Right lobe of liver (tissue), 6 donors: ENCODE results near the gene OR2F2. TPM values are rescaled to one million over a fixed set of nuclear protein-coding genes. Genes with fewer than 3 reads are reported as not detected.

ENCODE experiments used
- ATAC-seq, 4 donors: fragments of 200-7000 bp; cut with Tn5 transposase; one replicate each; pipeline ENCODE4 v1.9.1; 2020; ENCODE audit warnings: mild to moderate bottlenecking in 4 of 4, moderate library complexity in 4 of 4
- DNase-seq, 3 donors: peaks; one replicate each; pipeline ENCODE4 v3.0.0-alpha.2; 2020
- H3K27ac ChIP-seq, 3 donors: fragments of 200-600 bp; one replicate each; pipeline ENCODE4 v1.8.0; 2022
- H3K27me3 ChIP-seq, 2 donors: fragments of 200-600 bp; one replicate each; pipeline ENCODE4 v1.8.0; 2022
- H3K36me3 ChIP-seq, 4 donors: fragments of 200-600 bp; sonication (generic) in 1 of 4; one replicate each; pipeline versions ENCODE4 v1.5.1 to v1.8.0; 2017 to 2022; ENCODE audit warnings: control low read depth in 1 of 4
- H3K4me1 ChIP-seq, 4 donors: fragments of 200-600 bp; sonication (generic) in 1 of 4; one replicate each; pipeline versions ENCODE4 v1.5.1 to v1.8.0; 2017 to 2022; ENCODE audit warnings: control low read depth in 1 of 4
- H3K4me3 ChIP-seq, 3 donors: fragments of 200-600 bp; one replicate each; pipeline ENCODE4 v1.8.0; 2022
- H3K9me3 ChIP-seq, 4 donors: fragments of 200-600 bp; sonication (generic) in 1 of 4; one replicate each; pipeline versions ENCODE4 v1.5.1 to v1.8.0; 2017 to 2022; ENCODE audit warnings: control low read depth in 1 of 4
- CTCF ChIP-seq, 4 donors: fragments of 200-600 bp in 3 of 4; fragments of 450-650 bp in 1 of 4; IDR thresholded peaks; one replicate each; pipeline versions ENCODE4 v1.5.1 to v1.8.0; 2016 to 2022; ENCODE audit warnings: antibody characterized with exemption in 4 of 4, mild to moderate bottlenecking in 2 of 4
- POLR2A ChIP-seq: fragments of 450-650 bp; IDR thresholded peaks from one replicate; pipeline ENCODE4 v1.6.1; 2017; ENCODE audit warnings: antibody characterized with exemption, mild to moderate bottlenecking
- WGBS: methylation state at CpG from one replicate; pipeline ENCODE4 v1.1.6; 2018; ENCODE audit warnings: low coverage, low lambda C conversion rate; ENCODE audit not compliant: insufficient coverage; ENCODE audit errors: missing lambda C conversion rate; 5-methylcytosine and 5-hydroxymethylcytosine counted together
- intact Hi-C, 2 donors: fragments of 100-400 bp; cut with DNase I; formaldehyde crosslinking; loops; one replicate each; pipeline versions ENCODE4 v1.11.2 to v1.14.1; 2022
- total RNA-seq, 6 experiments: library from RNA; depleted of rRNA in 2 of 6; stranded (reverse); fragments of >200 nt in 2 of 6; fragmentation: NEBNext Ultra II Directional in 3 of 6; extraction: Animal tissue kit (Norgen Biotek cat#: 25700) in 3 of 6; gene quantifications; one replicate each; pipeline versions ENCODE4 v1.1.0 to v1.2.4, GENCODE V29; 2016 to 2023
- donor health status: DM: no; HTN: yes; CAD: no.
- donor health status: DM: no; HTN: no; CAD: no.
- donor health status: DM: no; HTN: no; CAD: no.
- donor health status: DM: no; HTN: yes; CAD: no.
- donor health status: DM: no; HTN: yes; CAD: no.

Gene OR2F2
- total RNA-seq, 6 experiments from 2014 or later: not detected

- no peaks in the 10 kb centered on the region for H3K27me3 ChIP-seq
- no peak for TF ChIP-seq CTCF (IDR thresholded peaks at IDR 0.05)
- no peak for TF ChIP-seq POLR2A
- intact Hi-C loops: no loop called here
- H3K27ac ChIP-seq: no peak overlapping the region
- WGBS: 40% methylated on average over 2 of the region's 2 CpGs
- no peak for DNase-seq
- no peaks in the 10 kb centered on the region for H3K4me1 ChIP-seq
- H3K36me3 ChIP-seq: no peaks in the 10 kb centered on the region
- H3K4me3 ChIP-seq: no peak overlapping the region
- no peaks in the 10 kb centered on the region for H3K9me3 ChIP-seq
- no peak for ATAC-seq
Measured at GRCh38 chr7:143948733-143949132, 13.7 kb downstream of the OR2F2 start.

DNA sequence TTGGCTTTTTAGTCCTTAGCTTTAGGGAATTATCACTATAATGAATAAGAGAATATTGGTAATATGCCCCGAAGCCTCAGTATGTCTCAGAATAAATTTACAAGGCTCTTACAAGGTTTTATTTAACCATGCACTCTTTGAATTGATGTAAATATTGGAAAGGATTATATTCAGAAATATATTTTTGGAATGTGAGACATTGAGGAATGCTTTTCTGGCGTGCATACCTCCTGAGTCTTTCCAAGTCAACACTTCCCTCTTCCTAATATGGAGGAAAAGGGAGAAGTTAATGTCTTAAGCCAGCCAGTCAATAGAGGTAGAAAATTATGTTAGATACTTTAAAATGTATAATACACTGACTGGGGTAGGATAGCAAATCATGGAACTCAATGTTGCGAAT is 18.4 kb downstream of the OR2F2 start:
- DNase-seq (no peak), ATAC-seq (no peak)
- Histone ChIP-seq H3K9me3 (no peaks in the 10 kb centered on the region), H3K27ac (no peak overlapping the region), H3K27me3 (no peaks in the 10 kb centered on the region), H3K36me3 (no peaks in the 10 kb centered on the region), H3K4me3 (no peak overlapping the region), H3K4me1 (no peaks in the 10 kb centered on the region)
- intact Hi-C loops: no loop called here
- 65% methylated on average over 3 of the region's 3 CpGs for WGBS
- no peak for TF ChIP-seq CTCF (IDR thresholded peaks at IDR 0.05)
- TF ChIP-seq POLR2A: no peak

DNA sequence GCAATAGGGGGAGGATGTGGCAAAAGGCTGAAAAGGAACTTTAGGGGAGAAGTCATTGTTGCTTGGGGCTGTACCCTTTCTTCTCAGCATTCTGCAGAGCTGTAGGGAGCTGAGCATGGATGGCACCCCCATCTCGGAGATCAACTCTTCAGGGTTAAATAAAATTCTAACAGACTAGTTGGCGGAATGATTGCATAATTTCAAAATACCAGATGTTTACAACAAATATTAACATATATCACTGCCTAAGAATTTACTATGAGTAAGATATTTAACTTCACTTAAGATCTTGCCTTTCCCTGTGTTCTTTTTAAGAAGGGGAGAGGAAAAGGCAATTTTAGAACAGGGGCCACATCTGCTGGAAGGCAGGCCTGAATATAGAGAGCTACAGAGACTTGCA is 19.1 kb downstream of the OR2F2 start:
- intact Hi-C loops: no loop called here
- no peak for TF ChIP-seq POLR2A
- no peak for TF ChIP-seq CTCF (IDR thresholded peaks at IDR 0.05)
- DNase-seq (no peak), ATAC-seq (no peak)
- Histone ChIP-seq H3K27ac (no peak overlapping the region), H3K27me3 (no peaks in the 10 kb centered on the region), H3K9me3 (no peaks in the 10 kb centered on the region), H3K36me3 (no peaks in the 10 kb centered on the region), H3K4me1 (no peaks in the 10 kb centered on the region), H3K4me3 (no peak overlapping the region)
- 57% methylated on average over 2 of the region's 2 CpGs for WGBS

DNA sequence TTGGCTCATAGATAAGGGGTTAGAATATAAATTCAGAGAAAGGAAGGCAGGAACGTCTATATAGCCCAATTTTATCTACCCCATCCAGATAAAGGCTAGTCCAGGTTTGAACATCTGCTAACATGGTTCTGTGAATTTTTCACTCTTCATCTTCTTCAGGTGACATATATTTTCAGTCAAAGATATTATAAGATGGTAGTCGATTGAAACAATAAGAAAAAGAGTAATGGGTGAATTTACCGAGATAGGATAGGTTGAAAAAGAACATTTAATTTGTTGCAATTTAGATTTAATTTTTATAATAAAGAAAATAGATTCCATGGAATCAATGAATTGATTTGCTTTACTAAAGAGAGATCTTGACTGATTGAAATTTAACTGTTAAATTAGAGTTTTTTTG is 19.5 kb downstream of the OR2F2 start, which contains the start of gene OR2F1:
Gene OR2F1 (plus strand): TSS at position 301 of the 400 bp plus-strand sequence. CDS start 5,127 bp downstream, outside the sequence.
- Histone ChIP-seq H3K27ac (no peak within 1 kb of the TSS), H3K27me3 (no peaks in the 10 kb centered on the region), H3K36me3 (no peaks in the 10 kb centered on the region), H3K4me1 (no peaks in the 10 kb centered on the region), H3K9me3 (no peaks in the 10 kb centered on the region), H3K4me3 (no peak within 1 kb of the TSS)
- ATAC-seq: no peak
- TF ChIP-seq CTCF (IDR thresholded peaks at IDR 0.05) (no peak), POLR2A (no peak)
- WGBS: 57% methylated on average over 3 of the region's 3 CpGs
- no peak for DNase-seq
- intact Hi-C loops: no loop called here

DNA sequence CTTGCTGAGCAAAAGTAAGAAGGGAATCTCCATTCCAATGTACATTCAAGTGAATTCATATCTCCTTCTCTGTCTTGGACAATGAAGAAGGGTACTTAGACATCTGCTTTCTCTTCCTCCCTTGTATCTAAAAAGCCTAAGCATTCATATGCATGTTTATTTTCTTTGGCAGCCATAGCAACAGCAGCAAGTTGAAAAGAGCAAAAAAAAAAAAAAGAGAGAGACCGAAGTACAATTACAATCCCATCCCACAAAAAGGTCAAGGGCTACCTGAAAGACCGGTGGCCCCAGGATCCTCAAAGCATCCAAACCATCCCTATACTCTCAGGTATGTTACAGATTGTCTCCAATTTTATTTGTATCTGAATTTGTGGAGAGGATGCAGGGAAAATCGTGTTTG is 23.7 kb downstream of the OR2F2 start:
- ATAC-seq (no peak), DNase-seq (no peak)
- H3K9me3 ChIP-seq: no peaks in the 10 kb centered on the region
- no peak overlapping the region for H3K27ac ChIP-seq
- H3K36me3 ChIP-seq: no peaks in the 10 kb centered on the region
- no peaks in the 10 kb centered on the region for H3K27me3 ChIP-seq
- intact Hi-C loops: no loop called here
- TF ChIP-seq CTCF (IDR thresholded peaks at IDR 0.05) (no peak), POLR2A (no peak)
- H3K4me3 ChIP-seq: no peak overlapping the region
- 61% methylated on average over 3 of the region's 3 CpGs for WGBS
- H3K4me1 ChIP-seq: no peaks in the 10 kb centered on the region
